IPS-15b (cell line): ENCODE data around the gene CRYBG3.
"Not testable (repeated sequence)": the region's sequence is repeated elsewhere in the genome, so short reads cannot be mapped to it uniquely, and the experiment has no call there.

Experiments
- H3K27me3 ChIP-seq: one replicate; pipeline ENCODE4 v1.6.1; 2013; ENCODE audit warnings: low read length; ENCODE audit not compliant: control insufficient read depth, insufficient read depth
- H3K36me3 ChIP-seq: one replicate; pipeline ENCODE4 v1.6.1; 2013; ENCODE audit warnings: low read length; ENCODE audit not compliant: control insufficient read depth, insufficient read depth
- H3K4me1 ChIP-seq: one replicate; pipeline ENCODE4 v1.6.1; 2013; ENCODE audit warnings: mild to moderate bottlenecking, low read length; ENCODE audit not compliant: control insufficient read depth, insufficient read depth
- H3K4me3 ChIP-seq: one replicate; pipeline ENCODE4 v1.5.1; 2013; ENCODE audit warnings: low read depth, low read length
- H3K9ac ChIP-seq: one replicate; pipeline ENCODE4 v1.6.1; 2013; ENCODE audit warnings: low read depth, mild to moderate bottlenecking, low read length
- H3K9me3 ChIP-seq: one replicate; pipeline ENCODE4 v1.6.1; 2013; ENCODE audit warnings: mild to moderate bottlenecking, low read length; ENCODE audit not compliant: control insufficient read depth, insufficient read depth

The CRYBG3 gene

DNA sequence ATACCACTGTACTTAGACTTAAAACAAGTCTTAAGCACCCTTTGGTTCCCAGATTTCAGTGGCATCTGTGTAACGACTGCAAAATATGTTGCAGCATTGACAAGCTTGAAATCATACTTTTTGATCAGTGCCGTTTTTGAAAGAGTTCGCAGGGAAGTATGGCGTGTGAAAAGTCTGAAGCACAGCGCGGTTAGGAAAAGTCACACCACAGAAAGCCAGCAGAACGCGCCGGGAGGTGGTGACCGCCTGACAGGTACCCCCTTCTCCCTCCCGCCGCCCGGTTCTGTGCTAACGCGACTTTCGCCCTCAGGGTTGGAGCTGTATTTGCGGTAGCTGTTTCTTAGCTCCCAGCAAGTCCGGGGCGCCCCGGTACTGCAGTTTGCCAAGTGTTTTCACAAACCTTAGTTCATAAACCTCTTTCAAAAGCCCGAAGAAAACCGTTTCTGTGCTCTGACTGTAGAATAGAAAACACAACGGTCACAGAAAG lies 481 bp upstream of the CRYBG3 start:
- H3K9ac ChIP-seq = no peak overlapping the region
- H3K4me1 ChIP-seq = peaks cover 8% of the 10 kb centered on the region
- peak overlapping the region; percentile 87 for H3K4me3 ChIP-seq
- H3K27me3 ChIP-seq = peaks cover 28% of the 10 kb centered on the region
- H3K36me3 ChIP-seq = no peaks in the 10 kb centered on the region
- no peaks in the 10 kb centered on the region for H3K9me3 ChIP-seq

DNA sequence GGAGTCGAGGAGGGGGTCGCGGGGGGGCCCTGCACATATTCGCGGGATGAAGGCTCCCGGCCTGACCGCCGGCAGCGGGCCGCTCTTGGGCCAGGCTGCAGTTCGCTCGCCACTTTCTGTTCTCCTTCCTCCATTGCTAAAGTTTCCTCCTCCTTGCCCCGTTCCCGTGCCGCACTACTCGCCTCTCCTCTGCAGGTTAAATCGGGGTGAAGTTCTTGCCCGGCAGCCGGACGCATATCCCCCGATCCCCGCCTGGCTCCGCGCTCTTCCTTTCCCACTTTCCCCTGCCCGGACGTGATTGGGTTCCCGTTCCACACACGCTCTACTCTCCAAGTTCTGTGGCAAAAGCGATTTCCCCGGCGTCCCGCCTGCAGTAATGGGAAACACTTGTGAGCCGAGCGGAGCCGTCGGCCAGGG lies 556 bp downstream of the CRYBG3 start:
- peak overlapping the region; percentile 68 for H3K9ac ChIP-seq
- peaks cover 8% of the 10 kb centered on the region for H3K4me1 ChIP-seq
- H3K9me3 ChIP-seq = no peaks in the 10 kb centered on the region
- H3K36me3 ChIP-seq = no peaks in the 10 kb centered on the region
- H3K27me3 ChIP-seq = peaks cover 28% of the 10 kb centered on the region
- peak overlapping the region; percentile 87 for H3K4me3 ChIP-seq

- H3K4me3 ChIP-seq = peak overlapping the region; percentile 87
- H3K27me3 ChIP-seq = peaks cover 28% of the 10 kb centered on the region
- H3K4me1 ChIP-seq = peaks cover 8% of the 10 kb centered on the region
- H3K9me3 ChIP-seq = no peaks in the 10 kb centered on the region
- no peak overlapping the region for H3K9ac ChIP-seq
- H3K36me3 ChIP-seq = no peaks in the 10 kb centered on the region
Observed at GRCh38 chr3:97823046-97824004, 1.5 kb downstream of the CRYBG3 start.

GRCh38 chr3:97825101-97825500 lies 3.3 kb downstream of the CRYBG3 start:
- Histone ChIP-seq H3K9me3 (no peaks in the 10 kb centered on the region), H3K4me3 (no peak overlapping the region), H3K9ac (no peak overlapping the region), H3K27me3 (peaks cover 26% of the 10 kb centered on the region), H3K36me3 (no peaks in the 10 kb centered on the region), H3K4me1 (peaks cover 8% of the 10 kb centered on the region)

DNA sequence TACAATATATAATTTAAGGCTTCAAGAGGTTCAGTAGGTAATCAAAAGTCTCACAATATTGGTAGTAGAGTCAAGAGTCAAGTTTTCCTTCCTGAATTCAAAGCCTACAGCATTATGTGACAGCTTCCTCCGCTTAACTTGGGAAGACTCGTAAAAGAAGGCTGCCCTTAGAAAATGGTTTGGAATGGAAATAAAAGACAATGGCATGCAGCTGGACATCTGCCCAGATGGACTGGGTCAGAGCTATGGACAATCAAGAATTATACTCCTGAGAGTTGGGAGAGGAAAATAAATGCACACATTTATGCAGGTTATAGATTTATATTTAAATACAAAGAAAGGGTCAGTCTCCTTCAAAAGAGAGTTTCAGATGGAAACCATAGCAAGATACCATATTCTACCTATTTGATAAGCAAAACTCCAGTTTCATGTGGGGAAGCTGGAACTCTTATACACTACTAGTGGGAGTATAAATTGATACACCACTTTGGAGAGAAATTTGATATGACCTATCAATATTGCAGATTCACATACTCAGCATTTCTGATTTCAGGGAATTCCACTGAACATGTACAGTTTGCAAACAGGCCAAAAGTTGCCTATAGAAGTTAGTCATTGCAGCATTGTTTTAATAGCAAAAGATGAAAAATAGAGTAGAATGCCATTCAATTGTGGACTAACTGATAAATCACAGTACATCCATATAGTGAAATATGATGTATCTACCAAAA lies 6.1 kb downstream of the CRYBG3 start:
- H3K9me3 ChIP-seq = no peaks in the 10 kb centered on the region
- H3K4me3 ChIP-seq = no peak overlapping the region
- H3K27me3 ChIP-seq = peaks cover 11% of the 10 kb centered on the region
- no peaks in the 10 kb centered on the region for H3K36me3 ChIP-seq
- H3K9ac ChIP-seq = no peak overlapping the region
- H3K4me1 ChIP-seq = peaks cover 6% of the 10 kb centered on the region

DNA sequence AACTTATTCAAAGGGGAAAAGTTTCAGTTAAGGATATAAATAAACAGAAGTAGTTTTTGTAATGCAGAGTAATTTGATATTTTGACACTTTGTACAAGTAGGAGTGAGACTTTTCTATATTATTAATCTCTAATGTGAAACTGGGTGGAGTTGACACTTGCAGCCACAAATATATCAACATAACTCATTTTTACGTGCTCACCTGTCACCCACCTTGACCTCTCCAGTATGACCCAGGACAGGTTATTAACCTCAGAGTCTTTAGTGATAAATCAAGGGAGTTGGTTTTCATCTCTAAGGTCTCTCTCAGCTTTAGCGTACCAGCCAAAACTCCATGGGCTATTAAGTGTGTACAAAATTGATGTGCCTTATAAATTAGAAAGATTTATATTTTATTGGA lies 7.4 kb downstream of the CRYBG3 start:
- no peaks in the 10 kb centered on the region for H3K27me3 ChIP-seq

DNA sequence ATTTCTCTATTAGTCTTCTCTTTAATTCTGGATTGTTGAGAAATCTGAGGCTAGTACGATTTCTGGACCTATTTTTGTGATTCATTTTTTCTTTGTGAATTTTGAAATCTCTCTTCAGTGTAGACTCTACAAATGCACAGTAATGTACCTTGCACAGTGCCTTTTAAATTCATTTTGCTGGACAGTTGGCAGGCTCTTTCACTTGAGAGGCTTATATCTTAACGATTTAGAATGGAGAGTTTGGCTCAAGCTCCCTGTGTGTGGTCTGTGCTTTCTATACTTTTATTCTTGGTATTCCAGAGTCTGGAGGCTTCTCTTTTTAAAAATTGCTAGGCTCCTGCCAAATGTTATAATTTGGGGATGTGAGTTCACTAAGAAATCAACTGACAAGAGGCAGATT lies 8.8 kb downstream of the CRYBG3 start:
- H3K4me1 ChIP-seq = no peaks in the 10 kb centered on the region
- H3K4me3 ChIP-seq = no peak overlapping the region
- H3K27me3 ChIP-seq = no peaks in the 10 kb centered on the region
- H3K9me3 ChIP-seq = no peaks in the 10 kb centered on the region
- H3K36me3 ChIP-seq = no peaks in the 10 kb centered on the region
- H3K9ac ChIP-seq = no peak overlapping the region

More for the DNA sequence above, 7.4 kb downstream of the CRYBG3 start:
- Histone ChIP-seq H3K4me3 (no peak overlapping the region), H3K36me3 (no peaks in the 10 kb centered on the region), H3K9me3 (no peaks in the 10 kb centered on the region), H3K4me1 (no peaks in the 10 kb centered on the region), H3K9ac (no peak overlapping the region)

- Histone ChIP-seq H3K4me1 (no peaks in the 10 kb centered on the region), H3K4me3 (no peak overlapping the region), H3K9me3 (no peaks in the 10 kb centered on the region), H3K27me3 (no peaks in the 10 kb centered on the region), H3K36me3 (no peaks in the 10 kb centered on the region), H3K9ac (no peak overlapping the region)
Observed at GRCh38 chr3:97831140-97831539, 9.3 kb downstream of the CRYBG3 start.

DNA sequence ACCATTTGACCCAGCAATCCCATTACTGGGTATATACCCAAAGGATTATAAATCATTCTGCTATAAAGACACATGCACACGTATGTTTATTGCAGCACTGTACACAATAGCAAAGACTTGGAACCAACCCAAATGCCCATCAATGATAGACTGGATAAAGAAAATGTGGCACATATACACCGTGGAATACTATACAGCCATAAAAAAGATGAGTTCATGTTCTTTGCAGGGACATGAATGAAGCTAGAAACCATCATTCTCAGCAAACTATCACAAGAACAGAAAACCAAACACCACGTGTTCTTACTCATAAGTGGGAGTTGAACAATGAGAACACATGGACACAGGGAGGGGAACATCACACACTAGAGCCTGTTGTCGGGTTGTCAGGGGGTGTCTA lies 11.4 kb downstream of the CRYBG3 start:
- not testable (repeated sequence) for H3K4me1 ChIP-seq, H3K9me3 ChIP-seq, H3K4me3 ChIP-seq, H3K27me3 ChIP-seq, H3K36me3 ChIP-seq, H3K9ac ChIP-seq

DNA sequence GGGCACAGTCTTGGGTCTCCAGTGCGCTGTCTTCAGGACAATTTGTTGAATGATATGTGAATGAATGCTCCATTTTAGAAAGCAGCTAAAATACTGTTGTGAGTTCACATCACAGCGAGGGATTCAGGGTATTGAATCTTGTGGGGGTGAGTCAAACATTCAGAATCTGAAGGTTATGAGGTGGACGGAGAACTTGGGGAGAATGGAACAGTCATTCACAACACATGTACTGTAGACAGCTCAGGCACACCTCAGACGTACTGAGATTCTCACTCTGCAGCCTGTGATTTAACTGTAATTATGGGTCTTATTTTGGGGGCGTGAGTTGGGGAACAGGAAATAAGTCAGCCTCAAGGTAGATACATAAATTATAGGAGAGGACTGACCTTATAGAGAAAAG lies 13.9 kb downstream of the CRYBG3 start:
- Histone ChIP-seq H3K9me3 (no peaks in the 10 kb centered on the region), H3K4me3 (no peak overlapping the region), H3K27me3 (no peaks in the 10 kb centered on the region), H3K9ac (no peak overlapping the region), H3K36me3 (no peaks in the 10 kb centered on the region), H3K4me1 (no peaks in the 10 kb centered on the region)

GRCh38 chr3:97838393-97838792 lies 16.6 kb downstream of the CRYBG3 start:
- Histone ChIP-seq H3K4me1 (peaks cover under 1% of the 10 kb centered on the region), H3K36me3 (no peaks in the 10 kb centered on the region), H3K27me3 (no peaks in the 10 kb centered on the region), H3K9me3 (no peaks in the 10 kb centered on the region), H3K4me3 (no peak overlapping the region), H3K9ac (no peak overlapping the region)
